HG02623 (cell line): ENCODE measurements around the gene TMEM212.

Experiments
- ATAC-seq: cut with Tn5 transposase; IDR thresholded peaks from one replicate; pipeline ENCODE4 v1.9.1; 2021; ENCODE audit warnings: moderate library complexity; ENCODE audit not compliant: unreplicated experiment

Gene TMEM212

GRCh38 chr3:171833789-171834460 is 9.2 kb upstream of the TMEM212 start:
- ATAC-seq: no peak

GRCh38 chr3:171834461-171834801 is 8.7 kb upstream of the TMEM212 start:
- no peak for ATAC-seq

DNA sequence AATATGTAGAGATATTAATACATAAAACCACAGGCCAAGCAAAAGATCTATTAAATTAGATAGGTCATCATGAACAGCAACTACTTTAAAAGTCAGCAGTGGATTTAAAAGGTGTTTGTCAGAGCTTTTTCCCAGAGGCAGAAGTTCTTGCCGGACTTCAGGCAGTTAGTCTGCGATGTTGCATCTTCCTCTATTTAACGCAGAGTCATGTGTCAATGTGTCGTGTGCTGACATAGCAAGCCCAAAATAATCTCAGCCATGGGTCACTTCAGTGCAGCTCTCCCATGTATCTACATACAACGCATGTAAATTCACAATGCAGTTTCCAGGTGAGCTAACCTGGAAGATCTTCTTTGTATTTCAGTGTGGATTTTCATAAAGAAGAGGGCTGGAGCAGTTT is 8.0 kb upstream of the TMEM212 start:
- no peak for ATAC-seq

DNA sequence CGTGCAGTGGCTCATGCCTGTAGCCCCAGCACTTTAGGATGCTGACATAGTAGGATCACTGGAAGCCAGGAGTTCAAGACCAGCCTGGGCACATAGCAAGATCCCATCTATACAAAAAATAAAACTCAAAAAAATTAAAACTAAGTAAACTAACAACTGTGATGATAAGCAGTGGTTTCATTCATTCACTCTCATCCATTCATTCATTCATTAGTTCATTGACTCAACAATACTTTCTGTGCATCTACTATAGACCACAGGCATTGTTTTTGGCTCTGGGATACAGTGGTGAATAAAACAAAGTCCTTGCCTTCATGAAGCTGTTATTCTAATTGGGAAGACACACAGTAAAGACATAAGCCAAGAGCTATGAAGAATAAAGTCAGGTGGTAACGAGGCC is 7.5 kb upstream of the TMEM212 start:
- ATAC-seq: no peak

DNA sequence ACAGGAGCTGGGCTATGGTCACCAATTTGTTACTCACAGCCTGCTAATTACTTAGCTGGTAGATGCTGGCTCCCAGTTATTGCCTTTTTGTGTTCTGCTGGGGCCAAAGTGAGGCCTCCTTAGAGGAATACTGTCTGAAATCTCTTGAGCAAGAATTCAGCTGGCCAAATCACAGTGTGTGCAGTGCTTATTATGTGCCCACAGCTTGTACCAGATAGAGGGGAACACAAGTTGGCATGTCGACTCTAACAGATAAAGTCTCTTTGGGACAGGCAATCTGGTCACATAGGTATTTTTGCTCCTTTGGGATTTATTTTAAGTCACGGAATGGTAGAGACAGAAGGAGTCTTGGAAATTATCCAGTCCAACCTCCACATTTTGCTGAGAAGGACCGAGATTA is 6.3 kb upstream of the TMEM212 start:
- no peak for ATAC-seq

- ATAC-seq: no peak
Observed at GRCh38 chr3:171837698-171838097, 5.5 kb upstream of the TMEM212 start.

GRCh38 chr3:171838218-171838720 is 4.9 kb upstream of the TMEM212 start:
- ATAC-seq: no peak

GRCh38 chr3:171839270-171839669 is 3.9 kb upstream of the TMEM212 start:
- no peak for ATAC-seq

DNA sequence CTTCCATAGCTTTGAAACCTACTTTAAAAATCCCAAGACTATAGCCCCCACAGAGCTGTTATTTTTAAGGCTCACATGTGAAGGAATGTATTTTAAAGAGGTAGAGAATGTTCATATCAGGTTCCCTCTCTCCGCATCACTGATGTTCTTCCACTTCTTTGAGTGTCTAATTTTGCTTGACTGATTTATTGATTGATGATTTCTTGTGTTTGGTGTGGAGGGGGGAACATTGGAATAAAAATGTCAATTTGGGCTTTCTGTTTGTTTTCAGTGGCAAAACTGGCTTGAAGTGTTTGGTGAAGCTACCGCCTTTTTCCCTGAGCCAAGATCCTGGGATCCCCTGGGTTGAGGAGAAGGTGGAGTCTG is 2.7 kb upstream of the TMEM212 start:
- no peak for ATAC-seq

DNA sequence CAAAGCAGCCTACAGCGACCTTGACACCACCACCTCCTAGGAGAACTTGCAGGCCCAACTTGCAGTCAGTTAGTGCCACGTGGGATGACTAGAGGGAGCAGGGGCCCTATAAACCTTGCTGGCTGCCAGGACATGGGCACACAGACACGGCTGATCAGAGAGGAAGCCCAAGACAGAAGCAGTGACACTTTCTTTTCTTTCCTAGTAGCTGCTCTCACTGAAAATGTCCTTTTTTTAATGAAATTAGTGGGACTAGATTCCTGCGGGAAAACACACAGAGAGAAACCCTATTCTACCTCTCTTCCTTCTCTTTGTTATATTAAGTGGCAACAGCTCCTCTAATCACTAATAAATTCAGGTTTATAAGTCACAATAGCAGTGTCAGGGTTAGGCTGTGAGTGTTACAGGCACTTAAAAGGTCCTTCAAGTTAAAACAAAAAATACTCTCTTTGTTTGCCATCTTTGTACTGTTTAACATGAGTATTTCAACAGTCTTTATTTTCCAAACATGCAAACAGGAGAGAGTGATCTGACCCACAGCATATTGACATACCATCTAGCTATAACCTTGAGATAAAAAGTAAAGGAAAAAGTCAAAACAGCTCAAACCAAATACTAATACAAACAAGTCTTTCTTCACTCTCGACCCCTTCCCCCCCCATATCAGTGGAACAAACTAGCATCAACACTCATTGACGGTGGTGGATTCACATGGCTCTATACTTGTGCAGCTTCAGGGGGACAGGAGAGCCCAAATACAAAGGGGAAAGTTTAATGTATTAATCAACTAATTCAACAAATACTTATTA is 2.1 kb upstream of the TMEM212 start:
- ATAC-seq: no peak

DNA sequence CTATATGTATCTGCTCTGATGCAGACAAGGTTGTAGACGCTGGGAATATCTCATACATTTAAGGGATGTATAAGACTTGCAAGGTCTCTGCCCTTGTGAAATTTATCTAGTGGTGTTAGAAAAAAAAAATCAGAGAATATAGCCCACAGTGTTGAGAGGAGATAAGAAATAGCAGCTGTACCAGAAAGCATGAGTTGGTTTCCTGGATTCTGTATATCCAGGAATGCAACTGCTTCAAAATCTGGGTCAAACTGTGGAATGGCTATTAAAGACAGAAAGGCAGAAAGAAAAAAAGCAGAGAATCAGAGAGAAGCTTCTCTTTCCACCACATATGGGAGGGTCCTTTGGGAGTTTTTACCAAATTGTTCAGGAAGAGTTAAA is 1.5 kb upstream of the TMEM212 start:
- no peak for ATAC-seq

- no peak for ATAC-seq
Observed at GRCh38 chr3:171844873-171845272, 1.7 kb downstream of the TMEM212 start.

DNA sequence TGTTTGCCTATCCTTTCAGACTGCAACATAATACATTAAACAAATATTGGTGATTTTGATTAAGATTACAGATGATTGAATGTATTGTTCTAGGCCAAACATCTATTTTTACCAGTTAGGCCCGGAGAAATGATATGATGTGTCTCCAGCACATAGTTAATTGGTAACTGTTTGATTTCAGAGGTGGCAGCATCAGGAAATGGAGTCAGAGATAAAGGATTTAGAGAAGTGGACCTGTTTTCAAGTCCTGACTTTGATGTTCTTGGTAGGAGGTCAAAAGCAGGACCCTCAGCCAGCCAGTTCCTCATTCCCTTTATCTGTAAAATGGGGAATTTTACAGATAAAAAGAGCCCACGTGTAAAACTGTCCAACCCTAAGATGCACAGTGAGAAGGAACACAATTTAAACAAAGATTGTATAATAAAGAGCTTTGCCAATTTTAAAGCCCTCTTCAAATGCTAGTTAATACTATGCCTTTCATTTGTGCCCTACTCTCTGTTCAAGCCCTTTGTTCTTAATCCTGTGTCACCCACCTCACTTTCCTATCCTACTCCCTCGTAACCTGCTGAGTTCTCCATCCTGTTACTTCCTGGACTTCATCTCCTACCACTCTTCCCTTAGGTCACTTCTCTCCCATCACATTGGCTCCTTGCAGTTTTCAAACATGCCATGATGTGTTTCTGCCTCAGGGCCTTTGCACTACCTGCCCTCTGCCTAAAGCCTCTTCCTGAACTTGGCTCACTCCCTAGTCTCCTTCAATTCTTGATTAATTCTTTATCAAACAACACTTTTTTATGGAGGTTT is 2.5 kb downstream of the TMEM212 start:
- no peak for ATAC-seq

DNA sequence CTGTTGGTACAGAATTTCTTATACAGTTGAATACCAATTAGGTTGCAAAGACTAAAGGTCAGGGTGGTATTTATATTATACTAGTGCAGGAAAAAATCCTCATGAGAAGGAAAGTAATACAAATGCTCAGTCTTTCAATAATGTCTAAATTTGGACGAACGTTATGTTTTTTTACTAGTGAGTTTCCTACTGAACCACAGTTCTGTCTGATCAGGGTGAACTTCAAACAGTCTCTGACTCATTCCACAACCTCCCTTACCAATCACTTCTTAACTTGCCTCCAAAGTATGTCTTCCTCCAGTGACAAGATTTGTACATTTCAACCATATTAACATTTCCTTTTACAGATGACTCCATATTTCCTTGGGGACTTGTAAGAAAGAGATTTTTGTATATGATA is 3.4 kb downstream of the TMEM212 start:
- ATAC-seq: peak; percentile 92

DNA sequence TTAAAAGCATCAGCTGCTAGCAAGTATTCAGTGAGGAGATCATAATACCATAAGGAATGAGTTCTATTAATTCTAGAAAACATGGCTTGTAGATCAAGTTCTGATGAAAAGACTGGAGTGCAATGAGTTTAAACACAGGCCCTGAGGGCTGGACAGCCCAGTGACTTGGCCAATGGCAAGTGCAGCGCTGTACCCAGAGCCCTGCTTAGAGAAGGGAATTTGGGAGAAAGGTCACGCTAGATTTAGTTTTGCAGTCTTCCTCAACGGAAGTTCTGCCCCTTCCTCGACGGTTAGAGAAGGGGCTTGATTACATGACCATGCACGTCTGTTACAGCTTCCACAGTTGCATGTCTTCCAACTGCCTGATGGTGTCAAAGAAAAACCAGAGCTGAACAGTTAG is 4.0 kb downstream of the TMEM212 start:
- no peak for ATAC-seq

- ATAC-seq: no peak
Observed at GRCh38 chr3:171847595-171848259, 4.6 kb downstream of the TMEM212 start.

GRCh38 chr3:171849617-171850319 is 6.6 kb downstream of the TMEM212 start:
- ATAC-seq: no peak

DNA sequence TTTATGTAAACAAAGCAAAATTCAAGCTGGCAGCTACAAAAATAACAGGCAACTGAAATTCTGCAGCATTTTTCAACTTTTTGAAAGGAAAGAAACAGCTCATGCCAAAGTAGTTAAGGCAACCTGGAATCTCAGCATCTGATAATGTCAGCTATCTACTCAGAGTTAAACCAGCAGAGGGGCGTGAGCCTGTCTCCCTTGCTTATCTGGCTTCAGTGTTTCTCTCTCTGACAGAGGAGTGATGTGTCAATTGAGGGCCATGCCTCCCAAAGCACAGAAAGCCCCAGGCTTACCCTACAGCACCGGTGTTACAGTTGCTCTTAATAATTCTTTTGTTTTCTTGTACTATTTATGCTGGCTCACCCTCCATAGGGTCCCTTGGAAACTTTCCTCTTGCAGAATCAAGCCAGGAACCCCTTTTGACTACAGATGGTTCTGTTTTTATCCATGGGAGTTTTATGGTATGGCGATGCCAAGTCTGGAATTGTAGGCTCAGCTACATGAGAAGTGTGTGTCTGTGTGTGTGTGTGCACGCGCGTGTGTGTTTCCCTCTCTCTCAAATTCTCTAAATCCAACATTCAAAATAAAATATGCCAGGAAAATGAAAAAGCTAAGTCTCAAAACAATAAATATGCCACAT is 7.3 kb downstream of the TMEM212 start:
- ATAC-seq: no peak

GRCh38 chr3:171850960-171851659 is 8.0 kb downstream of the TMEM212 start:
- ATAC-seq: no peak

DNA sequence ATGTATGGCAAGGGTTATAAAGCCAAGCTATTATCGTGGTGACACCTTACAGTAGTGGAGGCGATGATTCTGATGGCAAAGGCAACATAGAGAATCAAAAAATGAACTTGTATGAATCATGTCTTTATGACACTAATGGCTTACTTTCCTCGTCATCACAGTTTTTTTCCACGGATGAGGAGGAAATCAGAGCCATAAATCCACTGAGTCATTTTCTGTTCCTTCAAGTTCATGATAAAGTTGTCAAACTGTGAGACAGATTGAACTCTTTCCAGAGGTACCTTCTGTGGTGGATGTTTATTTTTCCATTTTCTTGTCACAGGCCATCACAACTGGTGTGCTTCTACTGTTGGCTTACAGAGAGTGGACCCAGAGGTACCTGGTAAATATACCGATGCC is 8.5 kb downstream of the TMEM212 start:
- no peak for ATAC-seq
